Measurements from ENCODE around the gene NXN. TPM values are rescaled to one million over a fixed set of nuclear protein-coding genes. Genes with fewer than 3 reads are reported as not detected.
"Not testable (repeated sequence)": the region's sequence is repeated elsewhere in the genome, so short reads cannot be mapped to it uniquely, and the experiment has no call there.

NXN gene
- total RNA-seq, 1 donor, result 124 TPM

DNA sequence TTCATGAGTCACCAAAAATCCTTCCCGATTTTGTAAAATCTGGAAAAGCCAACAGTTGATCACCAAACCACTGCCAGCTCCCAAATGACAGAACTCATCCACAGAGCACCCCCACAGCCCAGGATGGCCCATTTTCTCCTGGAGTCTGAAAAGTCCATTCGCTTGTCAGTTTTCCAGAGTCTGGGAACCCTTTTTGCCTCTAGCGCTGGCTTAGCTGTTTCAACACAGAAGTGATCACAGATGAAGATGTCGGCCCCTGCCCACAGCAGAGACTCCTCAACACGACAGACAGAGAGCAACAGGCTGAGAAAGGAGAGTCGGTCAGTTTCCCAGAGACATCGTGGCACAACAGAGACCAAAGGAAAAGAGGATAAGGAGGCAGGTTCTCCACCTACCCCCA, 66.4 kb downstream of the NXN start:
- DNase-seq (ENCODE audit: low read depth), result peak; percentile 45
- H3K4me3 ChIP-seq (ENCODE audit: low read depth, low read length), result no peak overlapping the region
- TF ChIP-seq, protein P1, sequence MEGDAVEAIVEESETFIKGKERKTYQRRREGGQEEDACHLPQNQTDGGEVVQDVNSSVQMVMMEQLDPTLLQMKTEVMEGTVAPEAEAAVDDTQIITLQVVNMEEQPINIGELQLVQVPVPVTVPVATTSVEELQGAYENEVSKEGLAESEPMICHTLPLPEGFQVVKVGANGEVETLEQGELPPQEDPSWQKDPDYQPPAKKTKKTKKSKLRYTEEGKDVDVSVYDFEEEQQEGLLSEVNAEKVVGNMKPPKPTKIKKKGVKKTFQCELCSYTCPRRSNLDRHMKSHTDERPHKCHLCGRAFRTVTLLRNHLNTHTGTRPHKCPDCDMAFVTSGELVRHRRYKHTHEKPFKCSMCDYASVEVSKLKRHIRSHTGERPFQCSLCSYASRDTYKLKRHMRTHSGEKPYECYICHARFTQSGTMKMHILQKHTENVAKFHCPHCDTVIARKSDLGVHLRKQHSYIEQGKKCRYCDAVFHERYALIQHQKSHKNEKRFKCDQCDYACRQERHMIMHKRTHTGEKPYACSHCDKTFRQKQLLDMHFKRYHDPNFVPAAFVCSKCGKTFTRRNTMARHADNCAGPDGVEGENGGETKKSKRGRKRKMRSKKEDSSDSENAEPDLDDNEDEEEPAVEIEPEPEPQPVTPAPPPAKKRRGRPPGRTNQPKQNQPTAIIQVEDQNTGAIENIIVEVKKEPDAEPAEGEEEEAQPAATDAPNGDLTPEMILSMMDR (IDR thresholded peaks at IDR 0.05; ENCODE audit: insufficient read depth, low read depth, low read length), result no peak

- peak overlapping the region; percentile 12 for H3K4me3 ChIP-seq (ENCODE audit: low read depth, low read length)
- peak; percentile 95 for DNase-seq (ENCODE audit: low read depth)
- TF ChIP-seq, protein P1 (IDR thresholded peaks at IDR 0.05; ENCODE audit: insufficient read depth, low read depth, low read length), result no peak
Measured at GRCh38 chr17:909642-910323, 69.8 kb downstream of the NXN start.

DNA sequence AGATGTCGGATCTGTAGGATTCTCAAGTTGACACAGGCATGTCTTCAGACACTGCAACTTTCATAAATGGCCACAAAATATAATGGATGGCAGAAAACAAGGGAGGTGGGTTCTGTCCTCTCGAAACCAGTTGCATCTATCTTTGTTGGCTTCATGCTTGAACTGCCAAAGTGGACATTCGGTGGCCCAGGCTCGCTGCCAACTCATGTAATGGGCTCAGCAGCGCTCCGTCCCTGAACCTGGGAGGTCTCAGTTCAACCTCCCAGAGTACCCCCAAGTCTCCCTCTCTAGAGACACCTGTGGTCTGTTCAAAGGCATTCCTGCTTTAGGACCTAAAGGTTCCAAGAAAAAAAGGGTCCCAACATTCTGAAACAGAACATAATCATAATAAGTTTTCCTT, 71.9 kb downstream of the NXN start:
- DNase-seq (ENCODE audit: low read depth), result no peak
- no peak overlapping the region for H3K4me3 ChIP-seq (ENCODE audit: low read depth, low read length)
- TF ChIP-seq, protein P1 (IDR thresholded peaks at IDR 0.05; ENCODE audit: insufficient read depth, low read depth, low read length), result no peak

DNA sequence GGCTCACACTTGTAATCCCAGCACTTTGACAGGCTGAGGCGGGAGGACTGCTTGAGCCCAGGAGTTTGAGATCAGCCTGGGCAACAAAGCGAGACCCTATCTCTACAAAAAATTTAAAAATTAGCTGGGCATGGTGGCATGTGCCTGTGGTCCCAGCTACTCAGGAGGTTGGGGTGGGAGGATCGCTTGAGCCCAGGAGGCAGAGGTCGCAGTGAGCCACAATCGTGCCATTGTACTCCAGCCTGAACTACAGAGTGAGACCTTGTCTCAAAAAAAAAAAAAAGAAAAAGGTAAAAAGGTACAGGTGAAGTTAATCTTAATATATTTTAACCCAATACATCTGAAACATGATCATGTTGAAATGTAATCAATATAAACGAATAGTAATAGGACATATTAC, 73.9 kb downstream of the NXN start:
- DNase-seq (ENCODE audit: low read depth), result not testable (repeated sequence)

DNA sequence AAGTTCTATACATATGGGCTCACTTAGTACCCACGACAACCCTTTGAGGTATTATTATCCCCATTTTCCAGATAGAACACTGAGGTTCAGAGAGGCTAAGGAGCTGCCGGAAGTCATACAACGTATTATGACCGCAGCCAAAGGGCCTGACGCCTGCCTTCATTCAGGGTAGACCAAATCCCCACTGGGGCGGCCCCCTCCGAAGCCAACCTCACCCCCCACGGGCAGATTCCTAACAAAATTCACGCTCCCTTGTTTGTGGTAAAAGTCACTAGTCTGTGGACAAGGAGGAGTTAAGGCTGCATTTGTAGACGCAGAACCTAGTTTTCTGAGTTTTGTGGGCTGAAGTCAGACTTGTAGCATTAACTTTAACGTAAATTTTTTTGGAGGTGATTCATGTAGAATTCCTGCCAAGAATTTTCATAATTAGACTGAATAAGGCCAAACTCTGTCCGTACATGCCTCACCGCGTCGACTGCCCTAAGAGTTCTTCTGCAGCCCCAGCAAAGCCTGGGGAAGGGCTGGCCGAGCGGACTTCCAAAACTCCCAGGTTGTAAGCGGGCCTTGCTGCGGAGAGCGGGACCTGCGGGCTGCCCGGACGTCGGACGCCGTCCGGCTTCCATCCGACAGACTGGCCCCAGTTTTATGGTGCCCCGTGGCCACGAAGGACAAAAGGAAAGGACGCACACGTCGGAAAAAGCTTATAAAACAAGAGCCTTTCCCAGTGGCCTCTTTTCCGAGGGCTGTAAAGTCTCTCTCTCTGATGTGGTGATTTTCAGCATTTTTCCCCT, 75.7 kb downstream of the NXN start:
- no peak overlapping the region for H3K4me3 ChIP-seq (ENCODE audit: low read depth, low read length)
- TF ChIP-seq, protein P1 (IDR thresholded peaks at IDR 0.05; ENCODE audit: insufficient read depth, low read depth, low read length), result no peak
- DNase-seq (ENCODE audit: low read depth), result peak; percentile 95

More for the DNA sequence above, 73.9 kb downstream of the NXN start:
- not testable (repeated sequence) for H3K4me3 ChIP-seq (ENCODE audit: low read depth, low read length)

DNA sequence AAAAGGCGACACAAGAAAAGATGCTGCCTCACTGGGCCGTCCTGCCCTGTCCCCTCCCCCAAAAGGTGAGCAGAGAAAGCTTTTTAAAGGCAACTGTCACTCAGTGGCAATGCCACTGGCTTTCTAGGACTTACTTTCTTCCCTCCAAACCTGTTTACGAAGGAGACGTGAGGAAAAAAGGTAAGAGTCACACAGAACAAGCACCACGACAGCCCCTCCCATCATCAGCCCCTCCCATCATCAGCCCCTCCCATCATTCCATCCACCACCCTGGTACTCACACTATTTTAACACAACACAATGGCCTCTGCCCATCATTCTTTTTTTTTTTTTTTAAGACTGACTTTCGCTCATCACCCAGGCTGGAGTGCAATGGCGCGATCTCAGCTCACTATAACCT, 77.1 kb downstream of the NXN start:
- TF ChIP-seq, protein P1 (IDR thresholded peaks at IDR 0.05; ENCODE audit: insufficient read depth, low read depth, low read length), result no peak

DNA sequence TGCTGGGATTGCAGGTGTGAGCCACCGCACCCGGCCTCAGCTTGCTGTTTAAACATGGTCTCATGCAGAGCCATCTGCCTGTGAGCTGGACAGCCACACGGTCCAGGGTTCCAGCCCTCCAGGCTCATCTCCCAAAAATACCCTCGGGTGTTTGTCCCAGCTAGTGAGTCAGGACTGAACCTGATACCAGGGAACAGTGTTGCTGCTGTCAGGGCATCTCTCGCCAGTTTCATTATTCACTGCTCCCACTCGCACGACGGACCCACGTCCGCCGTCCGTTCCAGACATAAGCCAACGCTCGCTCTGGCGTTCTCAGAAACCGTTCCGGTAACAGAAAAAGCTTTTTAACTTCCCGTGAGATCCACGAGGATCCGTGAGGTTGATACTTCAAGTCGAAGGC, 77.6 kb downstream of the NXN start:
- no peak overlapping the region for H3K4me3 ChIP-seq (ENCODE audit: low read depth, low read length)
- TF ChIP-seq, protein P1 (IDR thresholded peaks at IDR 0.05; ENCODE audit: insufficient read depth, low read depth, low read length), result no peak
- DNase-seq (ENCODE audit: low read depth), result no peak

More for the DNA sequence above, 77.1 kb downstream of the NXN start:
- H3K4me3 ChIP-seq (ENCODE audit: low read depth, low read length), result no peak overlapping the region
- DNase-seq (ENCODE audit: low read depth), result no peak

All from fibroblast of villous mesenchyme (primary cell).